Thyroid gland (tissue), 4 donors: Measurements from ENCODE around the gene SYTL4. TPM values are rescaled to one million over a fixed set of nuclear protein-coding genes. Genes with fewer than 3 reads are reported as not detected.
A peak's percentile ranks its signal among the peaks of the same experiment; 100 is the strongest.

Experiments
- DNase-seq, 2 donors: peaks; one replicate each; pipeline ENCODE4 v3.0.0-alpha.2; 2019
- H3K27ac ChIP-seq, 3 donors: fragments of 200-600 bp; sonication (generic); 1 replicate in 2 of 3; 2 replicates in 1 of 3; pipeline ENCODE4 v1.5.1; 2016 to 2019; ENCODE audit warnings: mild to moderate bottlenecking in 1 of 3, moderate library complexity in 1 of 3
- H3K27me3 ChIP-seq: fragments of 200-600 bp; sonication (generic); one replicate; pipeline ENCODE4 v1.5.1; 2019
- H3K36me3 ChIP-seq, 2 donors: fragments of 200-600 bp; sonication (generic); one replicate each; pipeline ENCODE4 v1.5.1; 2016 to 2019
- H3K4me1 ChIP-seq, 2 donors: fragments of 200-600 bp; sonication (generic); one replicate each; pipeline ENCODE4 v1.5.1; 2017 to 2019
- H3K4me3 ChIP-seq, 3 donors: fragments of 200-600 bp; sonication (generic); replicated peaks in 1 of 3; 1 replicate in 2 of 3; 2 replicates in 1 of 3; pipeline ENCODE4 v1.5.1; 2016; ENCODE audit warnings: mild to moderate bottlenecking in 1 of 3
- H3K9me3 ChIP-seq: fragments of 200-600 bp; sonication (generic); one replicate; pipeline ENCODE4 v1.5.1; 2017
- POLR2A ChIP-seq, 2 donors: fragments of 450-650 bp; IDR thresholded peaks; one replicate each; pipeline ENCODE4 v1.6.1; 2017; ENCODE audit warnings: antibody characterized with exemption in 2 of 2, mild to moderate bottlenecking in 2 of 2, moderate library complexity in 1 of 2
- WGBS, 2 donors: methylation state at CpG; one replicate each; pipeline ENCODE4 v1.1.5; 2017; 5-methylcytosine and 5-hydroxymethylcytosine counted together
- intact Hi-C: fragments of 100-400 bp; cut with DNase I; formaldehyde crosslinking; loops from one replicate; pipeline ENCODE4 v1.15.1; 2023
- total RNA-seq, 4 donors: library from RNA; depleted of rRNA; stranded (reverse); fragments of >200 nt; gene quantifications; one replicate each; pipeline ENCODE4 v1.2.3, GENCODE V29; 2016
- TF ChIP-seq, protein P1 (sequence below), 6 experiments: fragments of 200-600 bp in 3 of 6; fragments of 450-650 bp in 3 of 6; sonication (generic) in 3 of 6; IDR thresholded peaks; one replicate each; pipeline ENCODE4 v1.5.1; 2016 to 2019; ENCODE audit warnings: antibody characterized with exemption in 6 of 6, mild to moderate bottlenecking in 2 of 6, inconsistent platforms in 1 of 6, moderate library complexity in 1 of 6

The SYTL4 gene
- total RNA-seq, 4 donors from 2014 or later: 13.1 to 28.2 (median 23.2) TPM

DNA sequence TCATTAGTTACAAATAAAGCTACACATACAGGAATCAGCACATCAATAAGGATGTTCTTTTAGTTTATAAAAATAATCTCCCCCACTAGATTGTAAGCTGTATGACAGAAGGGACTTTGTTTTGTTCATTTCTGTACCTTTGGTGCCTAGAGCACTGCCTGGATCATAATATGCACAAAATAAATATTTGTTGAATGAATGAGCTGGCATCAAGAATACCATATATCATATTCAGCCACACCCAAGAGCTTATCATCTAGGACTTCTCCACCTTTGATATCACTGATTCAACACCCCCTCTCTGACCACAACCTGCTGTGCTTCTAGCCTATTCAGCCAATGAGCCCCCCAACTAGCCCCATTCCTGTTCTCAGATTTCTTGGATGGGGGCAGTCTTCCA, 10.6 kb downstream of the SYTL4 start:
- no peaks in the 10 kb centered on the region for H3K9me3 ChIP-seq
- peaks cover 3% of the 10 kb centered on the region in 2 donors for H3K4me1 ChIP-seq
- no peaks in the 10 kb centered on the region for H3K36me3 ChIP-seq
- H3K4me3 ChIP-seq: no peak overlapping the region
- H3K27me3 ChIP-seq: no peaks in the 10 kb centered on the region
- DNase-seq: no peak
- no peak overlapping the region for H3K27ac ChIP-seq
- intact Hi-C loops: no loop called here
- TF ChIP-seq POLR2A (IDR thresholded peaks at IDR 0.05): no peak
- TF ChIP-seq, protein P1, sequence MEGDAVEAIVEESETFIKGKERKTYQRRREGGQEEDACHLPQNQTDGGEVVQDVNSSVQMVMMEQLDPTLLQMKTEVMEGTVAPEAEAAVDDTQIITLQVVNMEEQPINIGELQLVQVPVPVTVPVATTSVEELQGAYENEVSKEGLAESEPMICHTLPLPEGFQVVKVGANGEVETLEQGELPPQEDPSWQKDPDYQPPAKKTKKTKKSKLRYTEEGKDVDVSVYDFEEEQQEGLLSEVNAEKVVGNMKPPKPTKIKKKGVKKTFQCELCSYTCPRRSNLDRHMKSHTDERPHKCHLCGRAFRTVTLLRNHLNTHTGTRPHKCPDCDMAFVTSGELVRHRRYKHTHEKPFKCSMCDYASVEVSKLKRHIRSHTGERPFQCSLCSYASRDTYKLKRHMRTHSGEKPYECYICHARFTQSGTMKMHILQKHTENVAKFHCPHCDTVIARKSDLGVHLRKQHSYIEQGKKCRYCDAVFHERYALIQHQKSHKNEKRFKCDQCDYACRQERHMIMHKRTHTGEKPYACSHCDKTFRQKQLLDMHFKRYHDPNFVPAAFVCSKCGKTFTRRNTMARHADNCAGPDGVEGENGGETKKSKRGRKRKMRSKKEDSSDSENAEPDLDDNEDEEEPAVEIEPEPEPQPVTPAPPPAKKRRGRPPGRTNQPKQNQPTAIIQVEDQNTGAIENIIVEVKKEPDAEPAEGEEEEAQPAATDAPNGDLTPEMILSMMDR (IDR thresholded peaks at IDR 0.05): no peak

GRCh38 chrX:100720301-100720700, 11.6 kb downstream of the SYTL4 start:
- H3K4me3 ChIP-seq: no peak overlapping the region
- intact Hi-C loops: no loop called here
- DNase-seq: no peak
- peaks cover 3% of the 10 kb centered on the region in 2 donors for H3K4me1 ChIP-seq
- H3K36me3 ChIP-seq: no peaks in the 10 kb centered on the region
- H3K27ac ChIP-seq: no peak overlapping the region
- TF ChIP-seq POLR2A (IDR thresholded peaks at IDR 0.05): no peak
- TF ChIP-seq, protein P1 (IDR thresholded peaks at IDR 0.05): no peak
- H3K27me3 ChIP-seq: no peaks in the 10 kb centered on the region
- no peaks in the 10 kb centered on the region for H3K9me3 ChIP-seq
- 81 to 86% methylated on average over 2 of the region's 2 CpGs for WGBS, 2 donors

DNA sequence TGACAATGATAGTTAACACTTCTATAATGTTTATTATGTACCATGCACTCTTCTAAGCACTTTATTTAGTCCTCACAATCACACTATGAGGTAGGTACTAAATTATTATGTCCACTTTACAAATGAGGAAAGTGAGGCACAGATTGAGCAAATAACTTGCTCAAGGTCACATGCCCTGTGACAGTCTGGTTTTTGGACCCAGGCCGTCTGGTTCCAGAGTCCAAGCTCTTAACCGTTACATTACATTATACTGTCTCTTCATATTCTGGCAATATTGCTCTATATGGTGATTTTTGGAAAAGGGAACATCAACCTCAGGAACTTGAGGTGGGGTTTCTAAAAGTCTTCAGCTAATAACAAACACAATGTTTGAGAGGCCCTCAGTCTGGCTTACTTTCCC, 12.8 kb downstream of the SYTL4 start:
- WGBS, 2 donors: 94 to 96% methylated on average over 2 of the region's 2 CpGs
- Histone ChIP-seq H3K36me3 (no peaks in the 10 kb centered on the region), H3K4me3 (no peak overlapping the region), H3K9me3 (no peaks in the 10 kb centered on the region), H3K27ac (no peak overlapping the region), H3K27me3 (no peaks in the 10 kb centered on the region), H3K4me1 (peaks cover 3% of the 10 kb centered on the region in 2 donors)
- intact Hi-C loops: no loop called here
- no peak for DNase-seq
- no peak for TF ChIP-seq POLR2A (IDR thresholded peaks at IDR 0.05)
- TF ChIP-seq, protein P1 (IDR thresholded peaks at IDR 0.05): no peak

DNA sequence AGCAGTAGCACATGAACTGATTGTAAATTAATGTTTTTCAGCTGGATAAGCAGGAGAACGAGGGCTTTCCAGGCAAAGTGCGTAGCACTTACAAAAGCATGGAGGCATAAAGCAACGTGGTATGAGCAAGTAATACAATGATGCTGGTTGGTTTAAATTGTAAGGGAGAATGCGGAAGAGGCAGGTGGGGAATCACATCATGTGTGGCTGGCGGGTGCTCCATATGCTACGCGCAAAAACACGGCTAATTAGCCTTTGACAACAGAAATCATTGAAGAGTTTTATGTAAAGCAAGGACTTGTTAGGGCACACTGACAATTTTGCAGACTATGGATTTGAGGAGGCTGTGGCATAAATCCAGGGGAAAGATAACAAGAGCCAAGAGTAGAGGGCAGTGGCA, 14.6 kb downstream of the SYTL4 start:
- Histone ChIP-seq H3K27me3 (no peaks in the 10 kb centered on the region), H3K4me3 (no peak overlapping the region), H3K9me3 (no peaks in the 10 kb centered on the region), H3K4me1 (peaks cover 3% of the 10 kb centered on the region in 2 donors), H3K36me3 (no peaks in the 10 kb centered on the region), H3K27ac (peak overlapping the region; percentile 51 to 72 (median 69))
- peak; percentile 28 to 41 for DNase-seq
- WGBS, 2 donors: 19 to 48% methylated on average over 8 of the region's 8 CpGs
- intact Hi-C loops: no loop called here
- TF ChIP-seq, protein P1 (IDR thresholded peaks at IDR 0.05): no peak
- peak in 1 of 2 donors; percentile 57 for TF ChIP-seq POLR2A (IDR thresholded peaks at IDR 0.05)

DNA sequence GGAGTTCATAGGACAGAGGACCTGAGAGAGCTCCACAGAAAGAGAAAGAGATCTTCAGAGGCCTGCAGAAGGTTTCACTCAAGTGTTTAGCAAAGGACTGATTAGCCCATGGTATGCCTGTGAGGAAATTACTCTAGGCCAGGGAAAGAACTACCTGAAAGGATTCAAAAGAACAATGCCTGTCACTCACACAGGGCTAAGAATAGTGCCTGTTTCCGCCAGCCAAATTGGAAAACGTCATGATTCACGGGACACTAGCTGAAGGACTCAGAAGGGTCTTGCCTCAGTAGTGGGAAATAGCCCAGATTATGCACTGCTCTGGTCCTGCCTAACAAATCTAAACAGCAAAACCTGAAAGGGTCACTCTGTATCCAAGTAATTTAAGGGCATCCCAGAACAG, 21.1 kb downstream of the SYTL4 start:
- no peak overlapping the region for H3K27ac ChIP-seq
- H3K9me3 ChIP-seq: no peaks in the 10 kb centered on the region
- TF ChIP-seq, protein P1 (IDR thresholded peaks at IDR 0.05): no peak
- TF ChIP-seq POLR2A (IDR thresholded peaks at IDR 0.05): no peak
- no peaks in the 10 kb centered on the region for H3K36me3 ChIP-seq
- intact Hi-C loops: no loop called here
- 45 to 58% methylated on average over 3 of the region's 3 CpGs for WGBS, 2 donors
- DNase-seq: no peak
- H3K4me1 ChIP-seq: no peaks in the 10 kb centered on the region
- no peak overlapping the region for H3K4me3 ChIP-seq
- no peaks in the 10 kb centered on the region for H3K27me3 ChIP-seq
